H9 (cell line): Measurements from ENCODE around the gene ANTKMT. TPM values are rescaled to one million over a fixed set of nuclear protein-coding genes. Genes with fewer than 3 reads are reported as not detected.

Experiments
- DNase-seq: peaks from one replicate; pipeline ENCODE4 v3.0.0-alpha.2; 2017
- H2AFZ ChIP-seq: one replicate; pipeline ENCODE4 v1.6.1; 2013; ENCODE audit warnings: mild to moderate bottlenecking, low read length, control low read depth, moderate library complexity
- H2AK5ac ChIP-seq: 2 replicates; pipeline ENCODE4 v1.6.1; 2013; ENCODE audit warnings: low read length, control low read depth, mixed read lengths; ENCODE audit not compliant: insufficient read length
- H2BK120ac ChIP-seq: one replicate; pipeline ENCODE4 v1.6.1; 2013; ENCODE audit warnings: low read depth, mild to moderate bottlenecking, low read length, control low read depth, inconsistent platforms; ENCODE audit not compliant: poor library complexity, severe bottlenecking
- H2BK12ac ChIP-seq: 2 replicates; pipeline ENCODE4 v1.6.1; 2013; ENCODE audit warnings: low read length, control low read depth, mixed read lengths, low read depth; ENCODE audit not compliant: insufficient read length
- H2BK15ac ChIP-seq: 2 replicates; pipeline ENCODE4 v1.6.1; 2013; ENCODE audit warnings: low read depth, low read length, control low read depth
- H2BK20ac ChIP-seq: one replicate; pipeline ENCODE4 v1.6.1; 2013; ENCODE audit warnings: low read depth, mild to moderate bottlenecking, low read length, control low read depth, inconsistent platforms; ENCODE audit not compliant: poor library complexity, severe bottlenecking
- H2BK5ac ChIP-seq: 2 replicates; pipeline ENCODE4 v1.6.1; 2013; ENCODE audit warnings: low read length, control low read depth, mixed read lengths; ENCODE audit not compliant: insufficient read length
- H3K14ac ChIP-seq: 2 replicates; pipeline ENCODE4 v1.6.1; 2013; ENCODE audit warnings: low read length, control low read depth; ENCODE audit not compliant: insufficient read depth
- H3K18ac ChIP-seq: 2 replicates; pipeline ENCODE4 v1.6.1; 2013; ENCODE audit warnings: low read depth, mild to moderate bottlenecking, mixed read lengths, low read length, control low read depth; ENCODE audit not compliant: insufficient read length
- H3K23ac ChIP-seq: 2 replicates; pipeline ENCODE4 v1.6.1; 2013; ENCODE audit warnings: low read length, control low read depth, mixed read lengths, low read depth; ENCODE audit not compliant: insufficient read length
- H3K23me2 ChIP-seq: 2 replicates; pipeline ENCODE4 v1.6.1; 2013; ENCODE audit warnings: low read depth, mild to moderate bottlenecking, mixed read lengths, low read length, control low read depth; ENCODE audit not compliant: insufficient read length, poor library complexity, severe bottlenecking
- H3K27ac ChIP-seq: 2 replicates; pipeline ENCODE4 v1.5.1; 2013; ENCODE audit warnings: low read length, control low read depth, mixed read lengths, low read depth; ENCODE audit not compliant: insufficient read length
- H3K27me3 ChIP-seq: 2 replicates; pipeline ENCODE4 v1.6.1; 2013; ENCODE audit warnings: low read length, control low read depth, inconsistent platforms; ENCODE audit not compliant: insufficient read depth
- H3K4ac ChIP-seq: 2 replicates; pipeline ENCODE4 v1.6.1; 2013; ENCODE audit warnings: low read depth, mild to moderate bottlenecking, control low read depth, inconsistent platforms, low read length, moderate library complexity
- H3K4me1 ChIP-seq: 2 replicates; pipeline ENCODE4 v1.6.1; 2013; ENCODE audit warnings: low read length, control low read depth, inconsistent platforms; ENCODE audit not compliant: insufficient read depth
- H3K4me2 ChIP-seq: 2 replicates; pipeline ENCODE4 v1.6.1; 2013; ENCODE audit warnings: low read length, control low read depth, mixed read lengths; ENCODE audit not compliant: insufficient read length, insufficient read depth
- H3K56ac ChIP-seq: 2 replicates; pipeline ENCODE4 v1.6.1; 2013; ENCODE audit warnings: low read depth, mild to moderate bottlenecking, mixed read lengths, low read length, control low read depth; ENCODE audit not compliant: insufficient read length
- H3K79me1 ChIP-seq: 2 replicates; pipeline ENCODE4 v1.6.1; 2013; ENCODE audit warnings: low read depth, mild to moderate bottlenecking, moderate library complexity, low read length, control low read depth, inconsistent platforms; ENCODE audit not compliant: insufficient read depth, poor library complexity, severe bottlenecking
- H3K79me2 ChIP-seq: 2 replicates; pipeline ENCODE4 v1.6.1; 2013; ENCODE audit warnings: low read length, control low read depth, inconsistent platforms; ENCODE audit not compliant: insufficient read depth
- H3K9ac ChIP-seq: 2 replicates; pipeline ENCODE4 v1.6.1; 2013; ENCODE audit warnings: low read length, control low read depth, mixed read lengths; ENCODE audit not compliant: insufficient read length; ENCODE audit errors: extremely low read depth
- H3K9me3 ChIP-seq: one replicate; pipeline ENCODE4 v1.6.1; 2013; ENCODE audit warnings: low read depth, low read length, inconsistent platforms; ENCODE audit not compliant: control insufficient read depth
- H3T11ph ChIP-seq: one replicate; pipeline ENCODE4 v1.6.1; 2013; ENCODE audit warnings: mild to moderate bottlenecking, low read length, control low read depth, inconsistent platforms
- H4K20me1 ChIP-seq: one replicate; pipeline ENCODE4 v1.6.1; 2013; ENCODE audit not compliant: control insufficient read depth, insufficient read length, insufficient read depth
- H4K5ac ChIP-seq: 2 replicates; pipeline ENCODE4 v1.6.1; 2013; ENCODE audit warnings: low read depth, mild to moderate bottlenecking, mixed read lengths, low read length, control low read depth; ENCODE audit not compliant: insufficient read length
- H4K8ac ChIP-seq: replicated peaks from 2 replicates; pipeline ENCODE4 v1.6.1; 2013; ENCODE audit warnings: low read length, control low read depth, mixed read lengths, low read depth; ENCODE audit not compliant: insufficient read length
- H4K91ac ChIP-seq: 2 replicates; pipeline ENCODE4 v1.6.1; 2013; ENCODE audit warnings: low read depth, mild to moderate bottlenecking, moderate library complexity, mixed read lengths, low read length, control low read depth; ENCODE audit not compliant: insufficient read length
- H3K27ac Mint-ChIP-seq, 3 experiments: 2 replicates in 2 of 3; 3 replicates in 1 of 3; pipeline ENCODE4 v1.8.0; 2020 to 2021; ENCODE audit warnings: mixed read lengths in 3 of 3, mild to moderate bottlenecking in 1 of 3, moderate library complexity in 1 of 3
- H3K27me3 Mint-ChIP-seq: 2 replicates; pipeline ENCODE4 v1.8.0; 2021; ENCODE audit warnings: low read depth, mild to moderate bottlenecking, moderate library complexity, mixed read lengths
- H3K36me3 Mint-ChIP-seq, 3 experiments: 2 replicates in 2 of 3; 3 replicates in 1 of 3; pipeline ENCODE4 v1.8.0; 2020 to 2021; ENCODE audit warnings: low read depth in 3 of 3, mixed read lengths in 3 of 3; ENCODE audit not compliant: insufficient read depth in 1 of 3
- H3K4me1 Mint-ChIP-seq, 2 experiments: 2 replicates each; pipeline ENCODE4 v1.8.0; 2020; ENCODE audit warnings: mixed read lengths in 2 of 2
- H3K4me3 Mint-ChIP-seq, 2 experiments: 2 replicates in 1 of 2; 3 replicates in 1 of 2; pipeline ENCODE4 v1.8.0; 2020 to 2021; ENCODE audit warnings: mild to moderate bottlenecking in 2 of 2, mixed read lengths in 2 of 2, moderate library complexity in 1 of 2
- H3K9me3 Mint-ChIP-seq, 2 experiments: 2 replicates in 1 of 2; 3 replicates in 1 of 2; pipeline ENCODE4 v1.8.0; 2020; ENCODE audit warnings: mild to moderate bottlenecking in 2 of 2, mixed read lengths in 2 of 2, moderate library complexity in 1 of 2
- WGBS: extraction: QIAGEN DNeasy Blood & Tissue Kit; methylation state at CpG from one replicate; pipeline ENCODE4 v1.1.7; 2013; ENCODE audit warnings: missing lambda C conversion rate, low lambda C conversion rate, mixed read lengths; ENCODE audit not compliant: insufficient read length; ENCODE audit errors: extremely low coverage; 5-methylcytosine and 5-hydroxymethylcytosine counted together
- total RNA-seq: library from RNA; stranded (reverse); gene quantifications from 2 replicates; pipeline ENCODE4 v1.2.1, GENCODE V29; 2021
- TF ChIP-seq, protein P1 (sequence below): fragments of 200-600 bp; sonication (generic); conservative IDR thresholded peaks from 3 replicates; pipeline ENCODE4 v1.8.0; 2021; ENCODE audit warnings: antibody characterized with exemption, mild to moderate bottlenecking

ANTKMT gene
- total RNA-seq, 1 experiment from 2014 or later, result 31.5 TPM

GRCh38 chr16:760065-760464 is 39.1 kb downstream of the ANTKMT start:
- H4K5ac ChIP-seq, result no peak overlapping the region
- TF ChIP-seq, protein P1, sequence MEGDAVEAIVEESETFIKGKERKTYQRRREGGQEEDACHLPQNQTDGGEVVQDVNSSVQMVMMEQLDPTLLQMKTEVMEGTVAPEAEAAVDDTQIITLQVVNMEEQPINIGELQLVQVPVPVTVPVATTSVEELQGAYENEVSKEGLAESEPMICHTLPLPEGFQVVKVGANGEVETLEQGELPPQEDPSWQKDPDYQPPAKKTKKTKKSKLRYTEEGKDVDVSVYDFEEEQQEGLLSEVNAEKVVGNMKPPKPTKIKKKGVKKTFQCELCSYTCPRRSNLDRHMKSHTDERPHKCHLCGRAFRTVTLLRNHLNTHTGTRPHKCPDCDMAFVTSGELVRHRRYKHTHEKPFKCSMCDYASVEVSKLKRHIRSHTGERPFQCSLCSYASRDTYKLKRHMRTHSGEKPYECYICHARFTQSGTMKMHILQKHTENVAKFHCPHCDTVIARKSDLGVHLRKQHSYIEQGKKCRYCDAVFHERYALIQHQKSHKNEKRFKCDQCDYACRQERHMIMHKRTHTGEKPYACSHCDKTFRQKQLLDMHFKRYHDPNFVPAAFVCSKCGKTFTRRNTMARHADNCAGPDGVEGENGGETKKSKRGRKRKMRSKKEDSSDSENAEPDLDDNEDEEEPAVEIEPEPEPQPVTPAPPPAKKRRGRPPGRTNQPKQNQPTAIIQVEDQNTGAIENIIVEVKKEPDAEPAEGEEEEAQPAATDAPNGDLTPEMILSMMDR, result no peak
- H3K4me2 ChIP-seq, result no peak overlapping the region
- no peaks in the 10 kb centered on the region for H3K79me2 ChIP-seq
- H2BK15ac ChIP-seq, result no peak overlapping the region
- no peak overlapping the region for H3T11ph ChIP-seq
- Mint-ChIP-seq H3K4me1 (peaks cover 5 to 10% of the 10 kb centered on the region in 2 experiments), H3K27ac (no peak overlapping the region; a peak in 1 of 7 replicates), H3K36me3 (no peaks in the 10 kb centered on the region), H3K27me3 (peaks cover 26% of the 10 kb centered on the region), H3K9me3 (no peaks in the 10 kb centered on the region; a peak in 1 of 5 replicates), H3K4me3 (no peak overlapping the region)
- H3K23ac ChIP-seq, result no peak overlapping the region
- no peak for DNase-seq
- no peak overlapping the region for H3K56ac ChIP-seq
- H3K4me1 ChIP-seq, result no peaks in the 10 kb centered on the region
- no peaks in the 10 kb centered on the region for H3K9me3 ChIP-seq
- no peaks in the 10 kb centered on the region for H3K79me1 ChIP-seq
- H2AK5ac ChIP-seq, result no peak overlapping the region
- no peak overlapping the region for H2BK5ac ChIP-seq
- H3K18ac ChIP-seq, result no peak overlapping the region
- no CpG with 5 or more reads among the region's 15 CpGs for WGBS
- H4K20me1 ChIP-seq, result no peaks in the 10 kb centered on the region
- H4K8ac ChIP-seq, result no peak overlapping the region
- H3K9ac ChIP-seq, result no peak overlapping the region
- no peak overlapping the region for H2BK20ac ChIP-seq
- H2BK12ac ChIP-seq, result no peak overlapping the region
- no peak overlapping the region for H3K14ac ChIP-seq
- no peak overlapping the region for H4K91ac ChIP-seq
- no peaks in the 10 kb centered on the region for H3K23me2 ChIP-seq
- H3K27ac ChIP-seq, result no peak overlapping the region
- H3K27me3 ChIP-seq, result no peaks in the 10 kb centered on the region
- no peak overlapping the region for H2AFZ ChIP-seq
- H2BK120ac ChIP-seq, result no peak overlapping the region
- H3K4ac ChIP-seq, result no peak overlapping the region
